ENCODE data around the gene PECR.
"Not testable (repeated sequence)": the region's sequence is repeated elsewhere in the genome, so short reads cannot be mapped to it uniquely, and the experiment has no call there.

Gene PECR

GRCh38 chr2:215997219-215997618 lies 84.4 kb downstream of the PECR start:
- no peak for FAIRE-seq

- FAIRE-seq = no peak
Observed at GRCh38 chr2:215994911-215995310, 86.7 kb downstream of the PECR start.

DNA sequence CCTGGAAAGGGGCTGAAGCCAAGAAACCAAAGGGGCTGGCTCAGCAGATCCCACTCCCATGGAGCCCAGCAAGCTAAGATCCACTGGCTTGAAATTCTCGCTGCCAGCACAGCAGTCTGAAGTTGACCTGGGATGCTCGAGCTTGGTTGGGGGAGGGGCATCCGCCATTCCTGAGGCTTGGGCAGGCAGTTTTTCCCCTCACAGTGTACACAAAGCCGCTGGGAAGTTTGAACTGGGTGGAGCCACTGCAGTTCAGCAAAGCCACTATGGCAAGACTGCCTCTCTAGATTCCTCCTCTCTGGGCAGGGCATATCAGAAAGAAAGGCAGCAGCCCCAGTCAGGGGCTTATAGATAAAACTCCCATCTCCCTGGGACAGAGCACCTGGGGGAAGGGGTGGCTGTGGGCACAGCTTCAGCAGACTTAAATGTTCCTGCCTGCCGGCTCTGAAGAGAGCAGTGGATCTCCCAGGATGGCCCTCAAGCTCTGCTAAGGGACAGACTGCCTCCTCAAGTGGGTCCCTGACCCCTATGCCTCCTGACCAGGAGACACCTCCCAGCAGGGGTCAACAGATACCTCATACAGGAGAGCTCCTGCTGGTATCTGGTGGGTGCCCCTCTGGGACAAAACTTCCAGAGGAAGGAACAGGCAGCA lies 92.9 kb downstream of the PECR start:
- FAIRE-seq = not testable (repeated sequence)
